GM06990 (cell line): Measurements from ENCODE around the gene HSPA9.

Experiments used
- DNase-seq: peaks from one replicate; pipeline ENCODE4 v3.0.0-alpha.2; 2011; ENCODE audit not compliant: insufficient read length; ENCODE audit errors: extremely low read depth
- H3K27me3 ChIP-seq: replicated peaks from 2 replicates; pipeline ENCODE4 v1.6.0; 2011; ENCODE audit warnings: low read length; ENCODE audit not compliant: control insufficient read depth, insufficient read depth
- H3K36me3 ChIP-seq: 2 replicates; pipeline ENCODE4 v1.5.1; 2011; ENCODE audit warnings: low read length; ENCODE audit not compliant: control insufficient read depth, insufficient read depth
- H3K4me3 ChIP-seq: replicated peaks from 2 replicates; pipeline ENCODE4 v1.5.1; 2011; ENCODE audit warnings: low read depth, mild to moderate bottlenecking, control low read depth, low read length
- TF ChIP-seq, protein P1 (sequence below): IDR thresholded peaks from 2 replicates; pipeline ENCODE4 v1.5.1; 2011; ENCODE audit warnings: low read length, control low read depth, mild to moderate bottlenecking, inconsistent platforms; ENCODE audit not compliant: insufficient read depth, poor library complexity, severe bottlenecking

Gene HSPA9

DNA sequence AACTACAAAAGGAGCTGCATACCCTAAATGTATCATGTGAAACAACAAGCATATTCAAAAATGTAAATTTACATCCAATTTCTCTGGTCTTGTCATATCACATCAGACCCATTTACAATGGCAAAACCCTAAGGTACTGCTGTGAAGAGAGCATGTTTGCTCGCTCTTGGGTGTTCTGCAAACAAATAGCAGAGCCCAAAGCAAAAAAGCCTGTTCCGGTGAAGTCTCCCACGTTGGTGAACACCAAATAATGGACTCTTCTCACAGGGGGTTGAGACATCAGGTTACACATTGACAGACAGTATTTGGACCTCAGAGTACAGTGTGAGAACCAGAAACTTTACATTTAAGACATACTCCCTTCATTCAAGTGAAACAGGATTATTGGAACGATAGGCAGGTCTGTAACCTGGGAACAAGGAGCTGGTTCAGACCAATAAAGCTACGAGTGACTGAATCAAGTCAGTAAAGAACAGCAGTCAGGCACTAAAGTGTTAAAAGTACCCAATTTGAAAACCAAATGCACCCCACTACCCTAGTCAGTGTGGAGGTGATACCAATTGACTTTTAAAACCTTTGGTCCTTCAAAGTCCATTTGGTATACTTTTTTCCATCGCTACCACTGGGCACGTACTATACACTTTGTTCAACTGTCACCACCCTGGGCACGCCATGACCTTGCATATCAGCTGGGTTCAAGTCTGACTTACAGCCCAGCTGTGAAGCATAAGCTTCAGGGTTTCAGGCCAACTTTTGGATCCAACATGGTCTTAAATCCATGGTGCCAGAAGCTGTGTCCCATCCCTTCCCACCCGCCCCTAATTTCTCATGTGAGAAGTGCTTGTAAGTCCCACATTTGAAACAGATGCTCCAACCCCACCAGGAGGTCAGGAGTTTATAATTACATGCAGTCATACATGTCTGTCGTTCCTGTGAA is 68.6 kb downstream of the HSPA9 start:
- no peaks in the 10 kb centered on the region for H3K27me3 ChIP-seq
- no peak for DNase-seq
- H3K4me3 ChIP-seq: no peak overlapping the region
- H3K36me3 ChIP-seq: peaks cover 11% of the 10 kb centered on the region
- TF ChIP-seq, protein P1, sequence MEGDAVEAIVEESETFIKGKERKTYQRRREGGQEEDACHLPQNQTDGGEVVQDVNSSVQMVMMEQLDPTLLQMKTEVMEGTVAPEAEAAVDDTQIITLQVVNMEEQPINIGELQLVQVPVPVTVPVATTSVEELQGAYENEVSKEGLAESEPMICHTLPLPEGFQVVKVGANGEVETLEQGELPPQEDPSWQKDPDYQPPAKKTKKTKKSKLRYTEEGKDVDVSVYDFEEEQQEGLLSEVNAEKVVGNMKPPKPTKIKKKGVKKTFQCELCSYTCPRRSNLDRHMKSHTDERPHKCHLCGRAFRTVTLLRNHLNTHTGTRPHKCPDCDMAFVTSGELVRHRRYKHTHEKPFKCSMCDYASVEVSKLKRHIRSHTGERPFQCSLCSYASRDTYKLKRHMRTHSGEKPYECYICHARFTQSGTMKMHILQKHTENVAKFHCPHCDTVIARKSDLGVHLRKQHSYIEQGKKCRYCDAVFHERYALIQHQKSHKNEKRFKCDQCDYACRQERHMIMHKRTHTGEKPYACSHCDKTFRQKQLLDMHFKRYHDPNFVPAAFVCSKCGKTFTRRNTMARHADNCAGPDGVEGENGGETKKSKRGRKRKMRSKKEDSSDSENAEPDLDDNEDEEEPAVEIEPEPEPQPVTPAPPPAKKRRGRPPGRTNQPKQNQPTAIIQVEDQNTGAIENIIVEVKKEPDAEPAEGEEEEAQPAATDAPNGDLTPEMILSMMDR: no peak

DNA sequence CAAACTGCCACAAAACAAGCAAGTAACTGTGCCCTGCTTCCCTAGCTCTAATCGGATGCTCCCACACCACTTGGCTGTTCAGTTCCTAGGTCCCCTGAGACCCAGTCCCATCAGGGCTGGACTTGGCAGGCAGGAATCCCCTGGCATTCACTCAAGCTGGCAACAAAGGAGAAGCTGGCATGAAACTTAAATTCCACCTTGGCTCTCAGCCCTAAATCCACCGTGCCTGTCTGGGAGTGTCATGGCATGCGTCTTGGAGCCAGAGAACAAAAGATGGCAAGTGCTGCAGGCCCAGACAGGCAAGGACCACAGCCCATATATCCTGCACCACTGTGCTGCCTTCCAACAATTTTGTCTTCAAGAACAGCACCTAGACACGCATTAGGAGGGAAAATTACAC is 70.4 kb downstream of the HSPA9 start:
- TF ChIP-seq, protein P1: no peak
- Histone ChIP-seq H3K27me3 (no peaks in the 10 kb centered on the region), H3K36me3 (peaks cover 7% of the 10 kb centered on the region), H3K4me3 (no peak overlapping the region)
- DNase-seq: no peak
